Epithelial cell of proximal tubule (primary cell): Measurements from ENCODE around the gene PKNOX2. TPM values are rescaled to one million over a fixed set of nuclear protein-coding genes. Genes with fewer than 3 reads are reported as not detected.

Experiments
- DNase-seq: peaks from one replicate; pipeline ENCODE4 v3.0.0-alpha.2; 2011; ENCODE audit warnings: low read depth
- H3K4me3 ChIP-seq: 2 replicates; pipeline ENCODE4 v1.5.1; 2011; ENCODE audit warnings: low read depth, mild to moderate bottlenecking, low read length
- total RNA-seq: library from RNA; depleted of rRNA; stranded (reverse); fragments of >200 nt; gene quantifications from 2 replicates; pipeline ENCODE4 v1.2.3, GENCODE V29; 2015
- TF ChIP-seq, protein P1 (sequence below): conservative IDR thresholded peaks from 2 replicates; pipeline ENCODE4 v1.5.1; 2012; ENCODE audit warnings: low read depth, mild to moderate bottlenecking, low read length

The PKNOX2 gene
- total RNA-seq, 1 donor from 2014 or later = not detected

DNA sequence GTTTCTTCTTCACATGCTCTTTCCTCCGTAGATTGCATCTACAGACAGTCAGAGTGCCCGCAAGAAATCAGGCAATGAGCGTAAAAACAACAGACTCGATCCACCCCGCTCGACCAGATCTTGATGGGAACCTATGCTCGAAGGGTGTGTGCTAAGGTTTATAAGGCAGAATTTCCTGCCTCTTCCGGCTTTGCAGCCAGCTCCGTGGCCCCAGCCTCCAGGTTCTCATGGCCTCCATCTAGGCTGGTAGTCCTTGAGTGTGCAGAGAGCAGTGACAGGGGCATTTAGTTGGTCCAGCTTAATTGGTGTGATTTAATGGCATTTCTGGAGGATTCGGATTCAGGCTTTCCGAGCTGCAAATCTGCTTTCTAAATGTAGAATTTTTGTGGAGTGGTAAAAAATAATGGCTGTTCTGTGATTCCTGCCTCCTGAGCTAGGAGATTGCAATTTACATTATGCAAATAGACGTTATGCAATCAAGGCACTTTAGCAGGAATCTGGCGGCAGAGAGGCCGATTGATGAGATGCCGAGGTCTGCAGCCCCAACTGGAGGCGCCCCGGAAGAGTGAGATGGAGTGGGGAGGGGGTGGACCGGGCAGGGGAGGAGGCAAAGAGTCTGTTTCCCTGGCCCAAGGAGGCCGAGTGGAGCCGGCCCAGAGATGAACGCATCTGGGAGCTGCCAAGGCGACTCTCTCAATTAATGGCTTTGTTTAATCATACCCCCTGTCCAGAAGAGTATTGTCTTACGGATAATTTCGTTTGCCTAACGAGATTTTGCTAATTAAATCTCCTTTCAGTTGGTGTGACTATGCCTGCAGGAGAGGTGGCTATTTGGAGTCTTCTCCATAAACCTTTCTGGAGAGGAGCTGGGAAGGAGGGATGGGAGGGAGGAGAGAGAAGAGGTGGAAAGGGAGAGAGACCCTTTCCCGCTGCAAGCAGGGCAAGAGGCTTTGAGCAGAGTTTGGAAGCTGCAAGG is 75.3 kb downstream of the PKNOX2 start:
- TF ChIP-seq, protein P1, sequence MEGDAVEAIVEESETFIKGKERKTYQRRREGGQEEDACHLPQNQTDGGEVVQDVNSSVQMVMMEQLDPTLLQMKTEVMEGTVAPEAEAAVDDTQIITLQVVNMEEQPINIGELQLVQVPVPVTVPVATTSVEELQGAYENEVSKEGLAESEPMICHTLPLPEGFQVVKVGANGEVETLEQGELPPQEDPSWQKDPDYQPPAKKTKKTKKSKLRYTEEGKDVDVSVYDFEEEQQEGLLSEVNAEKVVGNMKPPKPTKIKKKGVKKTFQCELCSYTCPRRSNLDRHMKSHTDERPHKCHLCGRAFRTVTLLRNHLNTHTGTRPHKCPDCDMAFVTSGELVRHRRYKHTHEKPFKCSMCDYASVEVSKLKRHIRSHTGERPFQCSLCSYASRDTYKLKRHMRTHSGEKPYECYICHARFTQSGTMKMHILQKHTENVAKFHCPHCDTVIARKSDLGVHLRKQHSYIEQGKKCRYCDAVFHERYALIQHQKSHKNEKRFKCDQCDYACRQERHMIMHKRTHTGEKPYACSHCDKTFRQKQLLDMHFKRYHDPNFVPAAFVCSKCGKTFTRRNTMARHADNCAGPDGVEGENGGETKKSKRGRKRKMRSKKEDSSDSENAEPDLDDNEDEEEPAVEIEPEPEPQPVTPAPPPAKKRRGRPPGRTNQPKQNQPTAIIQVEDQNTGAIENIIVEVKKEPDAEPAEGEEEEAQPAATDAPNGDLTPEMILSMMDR = no peak
- DNase-seq = no peak

DNA sequence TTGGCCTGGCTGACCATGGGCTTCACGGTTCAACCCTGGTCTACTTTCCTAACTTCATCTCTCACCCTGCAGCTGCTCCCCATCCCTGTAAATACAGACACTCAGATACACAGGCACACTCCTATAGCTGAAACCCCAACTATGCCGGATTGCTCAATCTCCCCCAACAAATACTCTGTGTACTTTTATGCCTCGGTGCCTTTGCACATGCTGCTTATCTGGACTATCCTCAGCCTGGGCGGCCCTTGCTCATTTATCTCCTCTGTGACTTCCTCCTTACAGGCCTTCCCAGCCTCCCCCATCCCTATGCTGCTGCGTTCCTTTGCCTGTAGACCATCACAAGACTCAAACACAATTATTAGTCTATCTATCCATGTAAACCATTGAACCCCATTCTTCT is 76.6 kb downstream of the PKNOX2 start:
- no peak overlapping the region for H3K4me3 ChIP-seq
- TF ChIP-seq, protein P1 = no peak
- DNase-seq = no peak

More for the DNA sequence above, 75.3 kb downstream of the PKNOX2 start:
- no peak overlapping the region for H3K4me3 ChIP-seq

DNA sequence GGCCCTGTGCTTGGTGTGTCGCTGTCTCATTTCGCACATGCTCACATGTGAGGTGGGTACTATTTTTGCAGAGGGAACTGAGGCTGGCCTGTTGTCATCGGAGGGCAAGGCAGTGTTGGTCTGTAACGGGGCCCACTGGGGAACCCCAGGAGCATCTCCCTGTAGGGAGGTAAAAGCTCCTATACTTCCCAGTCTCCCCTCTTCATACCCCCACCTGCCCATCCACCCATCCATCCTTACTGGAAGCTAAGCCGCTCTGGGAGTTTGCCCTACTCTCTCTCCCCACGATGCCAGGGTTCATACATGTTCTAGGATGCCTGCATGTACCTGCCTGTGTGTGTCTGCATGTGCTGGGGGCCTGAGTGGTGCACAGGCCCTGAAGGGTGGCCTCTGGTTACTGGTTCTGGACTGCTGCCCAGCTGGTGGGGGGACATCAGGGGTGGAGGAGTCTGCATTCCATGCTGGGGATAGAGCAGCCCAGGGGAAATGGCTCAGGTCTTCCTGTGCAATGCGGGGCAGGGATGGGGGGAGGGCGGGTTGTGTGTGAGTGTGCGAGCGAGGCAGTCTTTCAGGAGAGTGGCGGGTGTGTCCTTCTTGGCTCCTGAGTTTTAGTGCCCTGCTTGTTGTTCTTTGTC is 77.7 kb downstream of the PKNOX2 start:
- DNase-seq = no peak
- TF ChIP-seq, protein P1 = no peak
- no peak overlapping the region for H3K4me3 ChIP-seq

DNA sequence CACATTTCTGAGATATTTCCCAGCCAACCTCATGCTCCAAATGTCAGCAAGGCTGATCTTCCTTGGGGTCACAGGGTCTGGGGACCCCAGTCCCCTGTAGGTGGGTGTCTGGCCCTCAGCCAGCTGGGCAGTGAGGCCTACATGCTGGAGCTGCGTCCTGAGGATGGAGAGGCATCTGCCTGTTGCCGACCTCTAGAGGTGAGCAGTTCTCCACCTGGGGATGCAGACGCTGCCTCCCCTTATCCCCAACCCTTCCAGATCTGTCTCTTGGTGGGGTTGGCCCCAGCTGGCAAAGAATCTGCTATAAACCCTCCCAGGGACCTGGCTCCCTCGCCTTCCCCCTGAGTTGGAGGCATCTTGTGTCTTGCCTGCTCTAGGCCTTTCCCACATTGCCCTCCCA is 79.6 kb downstream of the PKNOX2 start:
- no peak overlapping the region for H3K4me3 ChIP-seq
- TF ChIP-seq, protein P1 = no peak
- DNase-seq = no peak

DNA sequence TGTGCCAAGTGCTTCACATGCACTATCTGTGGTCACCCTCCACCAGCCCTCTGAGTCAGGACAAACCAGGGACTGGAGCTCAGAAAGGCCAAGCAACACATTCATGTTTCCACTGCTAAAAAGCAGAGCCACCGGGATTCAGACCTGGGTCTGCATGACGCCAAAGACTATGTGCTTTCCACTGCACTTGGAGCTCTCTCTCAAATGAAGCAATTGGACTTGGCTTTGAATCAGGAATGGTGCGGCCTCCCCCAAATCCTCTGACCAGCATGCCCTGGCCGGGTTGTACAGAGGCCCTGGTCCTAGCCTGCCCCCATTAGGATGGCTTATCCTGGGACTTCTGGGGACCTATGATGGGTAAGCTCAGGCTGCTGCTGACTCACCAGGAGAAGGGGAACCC is 80.7 kb downstream of the PKNOX2 start:
- H3K4me3 ChIP-seq = no peak overlapping the region
- TF ChIP-seq, protein P1 = no peak
- DNase-seq = no peak

DNA sequence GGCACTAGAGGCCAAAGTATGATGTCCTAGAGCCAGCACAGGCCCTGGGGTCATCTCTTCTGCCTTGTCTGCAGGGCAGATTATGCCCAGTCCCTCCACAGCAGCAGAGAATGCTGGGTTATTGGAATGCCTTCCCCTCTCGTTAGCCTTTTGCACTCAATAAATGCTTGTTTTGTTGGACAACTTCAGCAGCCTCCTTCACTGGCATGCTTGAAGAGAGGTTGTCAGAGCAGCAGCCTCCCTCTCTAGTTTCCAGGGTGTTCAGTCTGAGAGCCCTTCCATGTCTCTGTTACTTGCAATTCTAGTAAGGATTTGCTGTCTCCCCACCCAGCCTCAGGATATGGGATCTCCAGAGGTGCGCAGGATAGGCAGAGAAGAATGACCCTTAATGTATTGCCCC is 82.9 kb downstream of the PKNOX2 start:
- no peak for DNase-seq
- TF ChIP-seq, protein P1 = no peak
- H3K4me3 ChIP-seq = no peak overlapping the region
